ENCODE data around the gene AFG3L2. TPM values are rescaled to one million over a fixed set of nuclear protein-coding genes. Genes with fewer than 3 reads are reported as not detected.

Gene AFG3L2
- total and polyA plus RNA-seq, 2 of the 13 experiments (the other 11 are each of a cell fraction or from before 2014, with no cell fraction given), result 28.6 to 86.9 TPM

DNA sequence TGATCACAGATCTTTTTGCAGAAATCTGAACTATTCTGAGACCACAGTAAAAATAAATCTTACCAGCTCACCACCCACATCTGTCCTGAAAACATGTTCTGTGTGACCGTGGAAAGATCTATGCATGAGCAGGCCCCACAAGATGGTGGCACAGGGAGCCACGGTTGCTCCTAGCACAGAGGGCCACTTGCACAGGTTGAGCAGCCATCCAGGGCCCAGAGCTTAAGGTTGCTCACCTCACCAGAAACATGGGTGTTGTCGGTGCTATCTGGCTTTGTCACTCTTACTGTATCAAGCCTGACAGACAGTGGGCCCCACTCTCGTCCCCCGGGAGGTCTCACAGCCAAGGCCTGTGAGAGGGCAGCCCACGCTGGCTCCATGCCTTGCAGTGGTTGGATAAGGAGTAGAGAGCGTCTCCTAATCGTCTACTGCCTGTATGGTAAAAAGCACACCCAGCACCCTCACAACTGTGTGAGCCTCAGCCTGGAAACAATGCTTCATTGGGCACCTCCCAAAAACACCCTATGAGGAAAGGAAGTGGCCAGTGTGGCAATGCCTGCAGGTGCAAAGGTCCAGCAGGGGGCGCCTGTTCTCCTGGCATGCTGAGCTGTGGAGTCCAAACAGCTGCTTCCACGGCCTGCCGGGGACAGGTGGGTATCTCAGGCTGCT is 49.4 kb downstream of the AFG3L2 start (continued):
- TF ChIP-seq BCLAF1 (IDR thresholded peaks at IDR 0.05) (no peak), SAP130 (CRISPR knock-in tag; IDR thresholded peaks at IDR 0.05; ENCODE audit: low read depth) (no peak), PRDM10 (CRISPR knock-in tag; IDR thresholded peaks at IDR 0.05; ENCODE audit: low read depth) (no peak), NPAS2 (CRISPR knock-in tag; IDR thresholded peaks at IDR 0.05; ENCODE audit: borderline replicate concordance) (no peak), AGO2 (optimal IDR thresholded peaks at IDR 0.05; ENCODE audit: low read depth, low read length) (peak; percentile 26), SIN3B (IDR thresholded peaks at IDR 0.05; ENCODE audit: low read length) (no peak), ZNF225 (CRISPR knock-in tag; IDR thresholded peaks at IDR 0.05) (0 out of 2 replicates have a peak, but pooled peaks have one; percentile 37), ZNF34 (CRISPR knock-in tag; IDR thresholded peaks at IDR 0.05; ENCODE audit: borderline replicate concordance) (no peak), ZNF547 (CRISPR knock-in tag; IDR thresholded peaks at IDR 0.05) (no peak), MXD3 (CRISPR knock-in tag; IDR thresholded peaks at IDR 0.05) (no peak), KDM3A (CRISPR knock-in tag; IDR thresholded peaks at IDR 0.05; ENCODE audit: low read depth) (no peak), TBX3 (IDR thresholded peaks at IDR 0.05; ENCODE audit: borderline replicate concordance) (no peak), FOXO1 (CRISPR knock-in tag; IDR thresholded peaks at IDR 0.05) (no peak)
- TF ChIP-seq, protein P1, sequence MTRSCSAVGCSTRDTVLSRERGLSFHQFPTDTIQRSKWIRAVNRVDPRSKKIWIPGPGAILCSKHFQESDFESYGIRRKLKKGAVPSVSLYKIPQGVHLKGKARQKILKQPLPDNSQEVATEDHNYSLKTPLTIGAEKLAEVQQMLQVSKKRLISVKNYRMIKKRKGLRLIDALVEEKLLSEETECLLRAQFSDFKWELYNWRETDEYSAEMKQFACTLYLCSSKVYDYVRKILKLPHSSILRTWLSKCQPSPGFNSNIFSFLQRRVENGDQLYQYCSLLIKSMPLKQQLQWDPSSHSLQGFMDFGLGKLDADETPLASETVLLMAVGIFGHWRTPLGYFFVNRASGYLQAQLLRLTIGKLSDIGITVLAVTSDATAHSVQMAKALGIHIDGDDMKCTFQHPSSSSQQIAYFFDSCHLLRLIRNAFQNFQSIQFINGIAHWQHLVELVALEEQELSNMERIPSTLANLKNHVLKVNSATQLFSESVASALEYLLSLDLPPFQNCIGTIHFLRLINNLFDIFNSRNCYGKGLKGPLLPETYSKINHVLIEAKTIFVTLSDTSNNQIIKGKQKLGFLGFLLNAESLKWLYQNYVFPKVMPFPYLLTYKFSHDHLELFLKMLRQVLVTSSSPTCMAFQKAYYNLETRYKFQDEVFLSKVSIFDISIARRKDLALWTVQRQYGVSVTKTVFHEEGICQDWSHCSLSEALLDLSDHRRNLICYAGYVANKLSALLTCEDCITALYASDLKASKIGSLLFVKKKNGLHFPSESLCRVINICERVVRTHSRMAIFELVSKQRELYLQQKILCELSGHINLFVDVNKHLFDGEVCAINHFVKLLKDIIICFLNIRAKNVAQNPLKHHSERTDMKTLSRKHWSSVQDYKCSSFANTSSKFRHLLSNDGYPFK (CRISPR knock-in tag; IDR thresholded peaks at IDR 0.05; ENCODE audit: borderline replicate concordance), result peak; percentile 58; the same call in 1 of the 2 replicates
- TF ChIP-seq, protein P2, sequence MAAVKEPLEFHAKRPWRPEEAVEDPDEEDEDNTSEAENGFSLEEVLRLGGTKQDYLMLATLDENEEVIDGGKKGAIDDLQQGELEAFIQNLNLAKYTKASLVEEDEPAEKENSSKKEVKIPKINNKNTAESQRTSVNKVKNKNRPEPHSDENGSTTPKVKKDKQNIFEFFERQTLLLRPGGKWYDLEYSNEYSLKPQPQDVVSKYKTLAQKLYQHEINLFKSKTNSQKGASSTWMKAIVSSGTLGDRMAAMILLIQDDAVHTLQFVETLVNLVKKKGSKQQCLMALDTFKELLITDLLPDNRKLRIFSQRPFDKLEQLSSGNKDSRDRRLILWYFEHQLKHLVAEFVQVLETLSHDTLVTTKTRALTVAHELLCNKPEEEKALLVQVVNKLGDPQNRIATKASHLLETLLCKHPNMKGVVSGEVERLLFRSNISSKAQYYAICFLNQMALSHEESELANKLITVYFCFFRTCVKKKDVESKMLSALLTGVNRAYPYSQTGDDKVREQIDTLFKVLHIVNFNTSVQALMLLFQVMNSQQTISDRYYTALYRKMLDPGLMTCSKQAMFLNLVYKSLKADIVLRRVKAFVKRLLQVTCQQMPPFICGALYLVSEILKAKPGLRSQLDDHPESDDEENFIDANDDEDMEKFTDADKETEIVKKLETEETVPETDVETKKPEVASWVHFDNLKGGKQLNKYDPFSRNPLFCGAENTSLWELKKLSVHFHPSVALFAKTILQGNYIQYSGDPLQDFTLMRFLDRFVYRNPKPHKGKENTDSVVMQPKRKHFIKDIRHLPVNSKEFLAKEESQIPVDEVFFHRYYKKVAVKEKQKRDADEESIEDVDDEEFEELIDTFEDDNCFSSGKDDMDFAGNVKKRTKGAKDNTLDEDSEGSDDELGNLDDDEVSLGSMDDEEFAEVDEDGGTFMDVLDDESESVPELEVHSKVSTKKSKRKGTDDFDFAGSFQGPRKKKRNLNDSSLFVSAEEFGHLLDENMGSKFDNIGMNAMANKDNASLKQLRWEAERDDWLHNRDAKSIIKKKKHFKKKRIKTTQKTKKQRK (IDR thresholded peaks at IDR 0.05; ENCODE audit: low read length), result no peak

All from HepG2 (cell line).